SHP77 (cell line): ENCODE measurements around the gene ARFGAP3.

Source experiments
- DNase-seq, 2 experiments: peaks; one replicate each; lab custom pipeline; 2025; lab: John Stamatoyannopoulos, UW

Gene ARFGAP3

DNA sequence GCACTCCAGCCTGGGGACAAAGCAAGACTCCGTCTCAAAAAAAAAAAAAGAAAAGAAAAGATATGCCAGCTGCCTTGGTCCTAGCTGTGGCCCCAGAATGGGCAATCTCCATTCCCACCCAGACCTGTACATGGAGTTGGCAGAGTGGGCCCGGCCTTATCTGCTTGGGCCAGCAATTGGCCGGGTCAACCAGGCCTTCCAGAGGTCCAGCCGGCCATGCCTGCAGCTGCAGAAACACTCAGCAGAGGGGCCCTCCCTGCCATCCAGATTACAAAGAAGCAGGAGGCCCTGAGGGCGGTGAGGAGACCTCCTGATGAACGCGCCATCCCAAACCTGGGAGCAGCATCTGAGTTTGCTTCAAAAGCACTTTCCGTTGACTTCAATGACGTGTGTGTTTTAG lies 26.9 kb upstream of the ARFGAP3 start:
- DNase-seq: no peak

DNA sequence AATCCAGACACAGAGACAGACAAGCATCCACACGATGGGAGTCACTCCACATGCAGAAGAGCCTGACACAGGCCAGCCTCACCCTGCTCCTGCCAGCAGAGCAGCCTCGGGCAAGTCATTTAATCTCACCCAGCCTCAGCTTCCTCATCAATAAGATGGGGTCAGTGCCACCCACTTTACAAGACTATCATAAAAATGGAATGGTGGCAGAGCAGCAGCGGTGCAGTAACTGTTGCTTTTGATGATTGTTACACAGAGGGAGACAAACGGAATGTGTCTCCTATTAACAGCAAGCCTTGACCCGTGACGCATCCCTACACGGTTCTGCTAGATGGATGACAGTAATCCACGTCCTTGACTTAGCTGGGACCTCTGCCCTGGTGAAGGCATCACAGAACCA lies 26.0 kb upstream of the ARFGAP3 start:
- no peak for DNase-seq

DNA sequence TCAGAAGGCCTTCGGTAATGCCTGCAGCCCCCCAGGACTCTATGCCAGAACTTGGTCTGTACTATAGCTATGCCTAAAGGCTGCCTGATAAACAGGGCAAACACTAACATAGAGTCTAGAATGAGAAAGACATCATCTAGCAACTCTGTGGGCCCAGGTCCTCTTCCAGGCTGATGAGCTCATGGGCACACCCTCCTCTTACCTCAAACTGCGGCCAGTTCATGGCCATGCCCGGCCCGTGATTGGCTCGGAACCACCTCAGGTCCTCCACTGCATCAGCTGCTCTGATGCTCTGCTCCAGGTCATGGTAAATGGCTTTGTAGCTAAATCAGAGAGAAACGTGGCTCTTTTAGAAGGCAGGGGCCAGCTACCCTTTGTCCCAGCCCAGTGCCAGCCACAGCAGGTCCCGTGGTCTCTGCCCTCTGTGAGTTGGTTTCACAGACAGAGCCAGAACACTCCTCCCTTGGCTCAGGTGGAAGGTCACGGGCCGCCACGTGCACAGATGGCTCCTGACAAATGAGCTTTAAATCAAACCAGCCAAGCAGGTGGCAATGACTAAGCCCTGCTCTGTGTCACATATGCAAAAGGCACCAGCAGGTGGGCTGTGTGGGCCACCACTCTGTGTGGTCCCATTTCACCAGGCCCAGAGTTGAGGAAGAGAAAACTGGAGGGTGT lies 25.0 kb upstream of the ARFGAP3 start:
- peak; percentile 66 to 78 for DNase-seq

DNA sequence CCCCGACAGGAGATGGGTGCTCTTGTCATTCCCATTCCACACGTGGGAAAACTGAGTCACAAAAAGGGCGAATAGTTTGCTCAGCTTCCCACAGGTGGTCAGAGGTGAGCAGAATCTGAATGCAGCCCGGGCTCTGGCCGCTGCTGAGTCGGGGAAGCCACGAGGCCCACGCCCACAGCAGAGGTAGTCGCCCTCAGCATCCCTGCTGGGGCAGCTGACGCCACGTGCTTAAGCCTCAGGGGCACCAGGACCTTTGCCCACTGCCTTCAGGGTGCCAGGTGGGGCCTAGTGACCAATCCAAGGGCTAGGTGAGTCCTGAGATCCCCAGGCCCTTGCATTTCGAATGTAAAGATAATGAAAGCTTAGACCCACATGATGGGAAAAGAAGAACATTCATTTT lies 24.2 kb upstream of the ARFGAP3 start:
- no peak for DNase-seq

DNA sequence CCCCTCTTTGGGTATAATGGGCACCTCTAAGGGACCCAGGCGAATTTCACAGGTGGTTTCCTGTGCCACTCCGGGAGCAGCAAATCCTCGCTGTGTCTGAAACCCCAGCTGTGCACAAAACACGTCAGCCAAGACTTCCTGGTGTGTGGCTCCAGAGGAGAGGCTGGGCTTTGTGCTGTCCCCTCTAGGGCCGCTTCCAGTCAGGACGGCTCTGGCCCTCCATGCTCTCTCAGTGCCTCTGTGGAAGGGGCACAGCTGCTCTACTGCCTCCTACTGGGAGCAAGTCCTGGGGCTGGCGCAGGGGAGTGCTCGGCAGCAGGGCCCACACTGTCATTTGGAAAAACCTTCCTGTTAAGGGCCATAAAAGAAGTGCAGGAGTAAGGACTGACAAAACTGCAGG lies 23.7 kb upstream of the ARFGAP3 start:
- DNase-seq: no peak

DNA sequence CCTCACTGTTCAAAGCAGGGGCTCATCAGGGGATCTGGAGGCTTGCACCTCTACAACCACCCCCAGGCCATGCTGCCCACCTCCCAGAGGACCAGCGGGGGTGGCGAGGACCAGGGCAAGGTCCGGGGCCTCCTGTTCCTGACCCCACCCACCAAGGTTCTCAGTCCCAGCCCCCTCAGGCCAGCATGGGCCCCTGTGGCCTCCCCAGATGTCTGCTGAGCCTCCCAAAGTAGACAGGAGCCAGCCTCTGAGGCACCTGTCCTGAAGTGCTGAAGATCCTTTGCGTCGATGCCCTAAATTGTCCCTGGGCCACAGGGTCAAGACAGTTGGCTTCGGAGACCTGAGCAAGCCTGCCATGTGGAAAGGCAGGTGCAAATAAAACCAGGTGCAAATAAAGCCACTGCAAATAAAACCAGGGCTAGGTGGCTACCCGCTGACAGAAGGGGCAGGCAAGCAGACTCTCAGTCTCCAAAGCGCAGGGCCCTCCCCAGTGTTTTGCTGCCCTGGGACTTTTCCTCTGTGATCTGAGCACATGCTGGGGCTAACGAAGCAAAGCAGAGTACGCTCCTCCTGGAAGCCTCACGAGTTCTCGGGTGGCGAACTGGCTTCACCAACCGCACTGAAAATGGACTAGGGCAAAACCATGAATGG lies 22.4 kb upstream of the ARFGAP3 start:
- DNase-seq: peak in 1 of 2 experiments; percentile 78

DNA sequence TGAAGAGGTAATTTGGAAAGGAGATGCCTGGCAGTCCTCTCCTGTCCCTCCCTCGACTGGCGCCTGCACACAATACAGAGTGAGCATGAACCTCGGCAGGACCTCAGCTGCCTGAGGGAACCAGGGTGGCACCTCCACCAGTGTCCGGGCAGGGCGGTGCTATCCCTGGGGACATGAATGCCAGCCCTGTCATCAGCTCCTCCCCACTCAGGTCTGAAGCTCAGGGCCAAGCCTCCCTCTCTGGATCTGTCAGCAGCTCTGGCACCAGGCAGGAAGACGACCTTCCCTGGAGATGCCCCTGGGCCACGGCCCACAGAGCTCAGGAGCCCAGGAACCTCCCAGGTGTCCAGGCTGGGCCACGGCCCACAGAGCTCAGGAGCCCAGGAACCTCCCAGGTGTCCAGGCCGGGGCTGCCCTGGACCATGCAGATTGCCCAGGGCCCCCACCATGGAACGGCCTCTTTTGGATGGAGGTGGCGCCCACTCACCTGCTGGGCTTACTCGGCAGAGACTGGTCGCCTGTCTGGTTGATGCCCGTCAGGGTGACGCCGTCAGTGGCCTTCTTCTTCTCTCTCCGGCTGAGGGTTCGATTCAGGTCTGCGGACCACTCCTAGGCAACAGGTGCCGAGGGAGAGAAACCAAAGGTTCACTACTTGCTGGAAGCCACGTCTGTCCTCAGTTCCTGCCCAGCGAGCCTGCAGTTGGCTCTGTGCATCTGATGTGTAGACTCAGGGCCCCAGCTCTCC lies 21.7 kb upstream of the ARFGAP3 start:
- no peak for DNase-seq

DNA sequence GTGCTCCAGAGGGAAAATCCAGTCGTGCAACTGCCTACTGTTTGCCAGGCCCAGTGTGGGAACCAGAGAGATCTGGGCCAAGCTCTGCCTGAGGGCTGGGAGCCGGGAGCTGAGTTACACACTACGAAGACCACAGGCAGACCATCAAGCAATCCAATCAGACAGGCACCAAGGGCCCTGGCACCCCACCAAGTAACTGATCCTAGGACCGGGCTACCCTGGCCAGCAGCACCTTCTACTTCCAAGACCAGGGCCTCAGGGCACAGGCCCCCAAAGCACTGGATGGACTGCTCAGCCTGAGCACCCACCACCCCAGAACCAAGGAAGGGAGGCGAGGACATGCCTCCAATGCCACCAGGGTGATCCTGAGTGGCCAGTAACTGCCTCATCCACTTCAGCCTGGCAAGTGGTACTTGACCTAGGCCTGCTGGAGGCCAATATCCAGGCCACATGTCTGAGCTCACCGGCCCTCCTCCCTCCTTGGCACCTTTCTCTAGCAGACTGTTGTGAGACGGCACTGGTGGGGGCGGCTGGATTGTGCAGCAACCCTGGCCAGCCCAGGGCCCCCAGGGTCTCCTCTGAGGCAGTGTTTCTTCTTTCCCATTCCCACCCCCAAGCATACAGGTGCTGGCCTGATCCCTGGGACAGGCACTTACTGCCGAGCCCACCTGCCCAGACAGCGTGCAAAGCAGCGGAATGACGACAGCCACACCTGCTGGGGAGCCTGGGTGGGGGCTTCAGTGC lies 20.7 kb upstream of the ARFGAP3 start:
- DNase-seq: no peak

DNA sequence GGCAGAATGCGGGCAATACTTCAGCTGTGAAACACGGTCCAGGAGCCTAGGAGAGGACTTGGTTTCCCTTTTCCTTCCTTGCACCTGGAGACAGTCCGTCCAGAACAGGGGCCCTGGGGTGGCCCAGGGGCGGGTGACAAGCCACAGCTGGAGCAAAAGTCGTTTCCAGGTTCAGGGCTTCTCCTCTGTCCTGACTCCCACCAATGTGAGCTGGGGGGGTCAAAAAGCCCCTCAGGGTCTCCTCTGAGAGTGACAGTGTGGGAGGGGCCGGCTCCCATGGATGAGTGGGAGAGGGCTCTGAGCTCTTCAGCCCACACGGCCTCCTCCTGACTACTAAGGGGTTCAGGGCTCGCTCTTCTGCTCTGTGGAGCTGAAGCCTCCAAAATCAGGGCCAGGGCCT lies 20.1 kb upstream of the ARFGAP3 start:
- DNase-seq: no peak

DNA sequence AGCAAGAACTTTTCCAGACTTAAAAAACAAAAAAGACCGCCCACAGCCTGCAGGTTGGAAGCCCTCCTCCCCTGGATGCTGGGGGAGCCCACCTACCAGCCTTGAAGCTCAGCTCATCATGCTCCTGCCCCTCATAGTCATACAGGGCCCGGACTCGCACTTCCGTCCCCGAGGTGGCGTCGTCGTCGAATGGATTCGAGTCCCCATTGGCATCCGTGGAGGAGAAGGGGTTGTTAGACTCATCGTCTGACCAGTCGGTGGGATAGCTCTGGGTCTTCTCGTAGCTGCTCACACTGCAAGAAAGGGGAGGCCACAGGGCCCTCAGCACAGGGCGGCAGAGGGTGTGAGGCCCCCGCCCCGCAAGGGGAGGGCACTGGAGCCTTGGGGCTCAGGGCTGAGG lies 19.0 kb upstream of the ARFGAP3 start:
- no peak for DNase-seq

DNA sequence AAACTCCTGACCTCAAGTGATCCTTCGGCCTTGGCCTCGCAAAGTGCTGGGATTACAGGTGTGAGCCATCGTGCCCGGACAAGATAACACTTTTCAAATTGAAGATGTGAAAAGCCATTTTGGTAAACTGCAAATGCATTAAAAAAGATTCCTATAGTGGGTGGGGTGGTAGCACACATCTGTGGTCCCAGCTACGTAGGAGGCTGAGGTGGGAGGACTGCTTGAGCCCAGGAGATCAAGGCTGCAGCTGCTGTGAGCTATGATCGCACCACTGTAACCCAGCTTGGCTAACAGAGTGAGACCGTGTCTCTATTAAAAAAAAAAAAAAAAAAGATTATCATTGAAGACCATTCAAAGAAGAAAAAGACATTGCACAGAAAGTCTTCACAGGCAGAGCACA lies 16.9 kb upstream of the ARFGAP3 start:
- no peak for DNase-seq

DNA sequence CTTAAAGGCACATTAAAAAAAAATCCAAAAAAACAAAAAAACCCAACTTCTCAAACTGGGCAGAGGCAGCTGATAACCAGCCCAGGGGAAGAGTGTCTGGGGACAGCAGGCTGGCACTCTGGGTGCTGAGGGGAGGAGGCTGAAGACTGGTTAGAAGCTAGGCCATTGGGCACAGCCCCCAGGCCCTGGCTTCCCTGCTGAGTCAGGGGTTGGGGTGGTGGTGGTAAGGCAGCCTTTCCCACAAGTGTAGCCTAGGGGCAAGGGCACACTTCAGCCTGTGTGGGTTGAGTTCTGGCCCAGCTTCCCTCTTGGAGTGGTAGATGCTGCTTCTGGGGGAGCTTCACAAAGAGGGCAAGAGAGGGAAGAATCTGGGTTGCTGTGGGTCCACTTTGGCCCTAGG lies 16.3 kb upstream of the ARFGAP3 start:
- DNase-seq: no peak

DNA sequence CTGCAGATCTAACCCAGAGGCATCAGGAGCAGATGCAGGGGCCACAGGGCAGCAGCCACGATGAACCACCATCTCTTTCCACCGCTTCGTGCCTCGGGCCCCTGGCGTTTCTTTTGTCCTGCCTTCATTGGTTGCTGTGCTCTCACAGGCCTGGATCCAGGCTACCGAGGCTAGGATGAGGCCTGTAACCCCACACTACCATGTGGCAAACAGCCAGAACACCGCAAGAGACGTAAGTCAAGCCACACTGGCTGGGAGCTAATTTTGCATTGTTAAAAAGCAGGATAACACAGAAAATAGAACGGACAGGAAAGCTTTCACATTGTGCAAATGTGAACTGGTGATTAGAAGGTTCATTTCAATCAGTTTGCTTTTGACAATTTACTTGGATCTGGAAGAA lies 15.7 kb upstream of the ARFGAP3 start:
- DNase-seq: no peak

DNA sequence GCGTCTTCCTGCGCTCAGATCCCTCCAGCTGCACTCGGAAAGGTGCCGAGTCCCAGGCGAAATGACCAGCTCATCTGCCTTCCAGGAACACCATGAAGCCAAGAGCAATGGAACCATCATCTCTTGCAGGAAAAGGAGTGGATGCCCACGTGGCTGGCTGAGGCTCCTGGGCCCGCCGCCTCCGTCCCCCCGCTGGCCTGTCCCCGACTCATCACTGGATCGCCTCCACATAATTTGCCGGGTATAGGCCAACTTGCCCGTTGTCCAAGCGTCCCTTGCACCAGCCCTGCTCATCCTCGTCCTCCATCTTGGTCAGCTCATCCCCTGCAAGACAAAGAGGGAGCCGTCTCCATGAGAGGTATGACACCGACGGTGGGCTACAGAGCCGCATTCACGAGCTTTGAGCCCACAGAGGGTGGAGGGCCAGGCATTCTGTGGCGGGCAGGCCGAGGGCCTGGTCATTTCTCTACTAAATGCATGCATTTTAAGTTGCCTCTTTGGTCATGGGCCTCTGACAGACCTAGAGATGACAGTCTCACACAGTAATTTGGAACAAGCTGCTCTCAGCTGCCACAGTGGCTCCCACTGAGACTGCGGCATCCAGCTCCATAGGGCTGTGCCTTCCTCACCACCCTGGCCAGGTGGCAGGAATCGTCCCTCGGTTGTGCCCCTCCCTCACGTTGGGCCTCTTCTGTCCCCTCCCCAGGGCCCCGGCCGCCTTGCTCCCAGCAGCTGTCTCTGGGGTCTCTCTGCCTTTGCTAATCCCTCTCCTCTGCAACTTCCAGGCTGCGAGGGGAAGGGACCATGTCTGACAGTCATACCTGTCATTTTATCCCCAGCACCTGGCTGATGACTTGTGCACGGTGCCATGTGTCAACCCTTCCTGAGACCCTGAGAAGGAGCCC lies 14.3 kb upstream of the ARFGAP3 start:
- no peak for DNase-seq

DNA sequence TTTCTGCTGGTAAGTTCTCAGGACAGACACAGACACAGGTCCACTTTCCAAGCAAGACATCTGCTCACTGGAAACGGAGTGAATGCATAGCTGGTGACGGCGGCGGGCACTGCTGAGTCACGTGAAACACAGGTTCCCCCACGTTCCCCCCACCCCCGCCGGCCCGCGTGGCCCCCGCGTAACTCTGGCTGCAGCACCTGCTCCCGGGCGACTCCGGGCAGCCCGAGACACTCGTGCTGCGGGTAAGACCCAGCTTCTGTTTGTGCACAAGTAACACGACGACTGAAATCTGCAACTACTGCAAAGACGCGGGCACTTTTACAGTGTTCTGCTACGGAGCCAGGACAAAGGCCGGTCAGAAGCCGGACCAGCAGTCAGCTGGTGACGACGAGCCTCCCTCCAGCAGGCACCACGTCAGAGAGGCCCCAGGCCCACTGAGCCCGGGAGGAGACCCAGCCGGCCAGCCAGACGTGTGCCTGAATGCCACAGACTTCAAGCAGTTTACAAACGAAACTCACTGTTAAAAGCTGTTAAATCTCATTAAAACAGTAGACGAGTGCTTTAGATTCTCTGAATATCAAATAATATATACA lies 12.9 kb upstream of the ARFGAP3 start:
- peak; percentile 36 to 60 for DNase-seq

DNA sequence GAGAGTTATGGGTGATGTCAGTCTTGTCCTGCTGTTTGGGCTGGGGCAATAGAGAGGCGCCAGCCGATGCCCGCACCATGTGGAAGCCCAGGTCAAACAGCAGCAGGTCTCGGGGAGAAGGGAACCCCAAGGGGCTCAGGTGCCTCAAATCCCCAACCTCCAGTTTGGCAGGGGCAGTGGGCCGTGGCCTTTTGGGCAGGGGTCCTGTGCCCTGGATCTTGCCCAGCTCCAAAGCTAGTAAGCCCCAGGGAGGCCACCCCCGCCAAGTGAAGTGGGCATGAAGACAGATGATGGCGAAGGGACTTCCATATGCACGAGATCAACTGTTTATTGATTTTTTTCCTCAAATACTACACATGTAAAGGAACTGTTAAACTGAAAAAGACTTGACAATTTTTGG lies 12.4 kb upstream of the ARFGAP3 start:
- DNase-seq: no peak

DNA sequence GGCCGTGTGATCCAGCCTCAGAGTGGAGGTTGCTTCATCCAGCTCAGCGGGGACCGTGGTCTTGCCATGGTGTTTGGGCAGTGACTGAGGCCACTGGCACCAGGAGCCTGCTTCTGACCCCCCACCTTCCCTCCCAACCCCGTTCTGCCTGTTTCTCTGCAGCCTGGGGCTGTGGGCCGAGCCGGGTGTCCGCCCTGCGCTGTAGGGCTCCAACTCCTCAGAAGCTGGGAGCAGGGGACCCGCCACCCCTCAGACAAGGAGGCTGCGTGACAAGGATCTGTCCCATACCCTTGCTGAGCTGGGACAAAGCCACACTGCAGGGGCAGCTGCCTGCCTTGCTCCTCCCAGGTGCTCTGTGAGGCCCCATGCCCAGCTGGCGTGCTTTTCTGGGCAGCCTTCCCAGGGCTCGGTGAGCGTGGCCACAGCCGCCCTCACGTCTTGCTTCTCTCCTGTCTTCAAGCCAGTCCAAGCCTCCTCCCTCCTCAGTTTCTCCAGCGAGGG lies 11.7 kb upstream of the ARFGAP3 start:
- DNase-seq: peak; percentile 65 to 88

DNA sequence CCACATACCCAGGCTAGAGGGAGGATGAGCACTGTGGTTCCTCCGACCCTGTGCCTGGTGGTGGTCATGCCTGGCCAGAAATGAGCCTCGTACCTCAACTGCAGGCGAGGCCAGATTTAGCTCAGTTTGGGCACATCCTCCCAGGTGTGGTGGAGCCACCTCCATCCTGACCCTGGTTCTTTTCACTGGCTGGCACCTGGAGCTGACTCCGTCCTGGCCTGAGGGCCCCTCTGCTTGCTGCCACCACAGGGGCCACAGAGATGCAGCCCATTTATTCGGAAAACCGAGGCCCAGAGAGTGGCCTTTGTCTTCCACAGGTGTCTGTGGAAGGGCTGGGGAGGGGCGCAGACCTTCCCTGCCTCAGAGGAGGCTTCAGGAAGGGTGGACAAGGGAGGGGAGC lies 9.0 kb upstream of the ARFGAP3 start:
- DNase-seq: no peak

DNA sequence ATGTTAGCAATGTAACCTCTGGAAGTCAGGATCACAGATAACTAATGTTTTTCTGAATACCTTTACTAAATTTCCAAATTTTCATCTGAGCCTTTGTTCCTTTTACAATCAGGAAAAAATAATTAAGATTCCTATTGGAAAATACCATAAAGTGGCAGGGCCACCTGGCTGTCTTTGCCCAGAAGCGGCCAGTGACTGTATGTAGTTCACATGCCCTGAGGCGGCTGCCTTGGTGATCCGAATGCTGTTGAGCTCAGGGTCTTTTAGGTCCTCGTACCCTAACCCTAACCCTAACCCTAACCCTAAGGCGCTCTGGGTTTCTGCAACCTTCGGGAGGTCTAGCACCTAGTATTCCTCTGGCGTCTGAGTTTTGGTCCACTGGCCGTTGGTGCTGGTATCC lies 8.5 kb upstream of the ARFGAP3 start:
- no peak for DNase-seq

DNA sequence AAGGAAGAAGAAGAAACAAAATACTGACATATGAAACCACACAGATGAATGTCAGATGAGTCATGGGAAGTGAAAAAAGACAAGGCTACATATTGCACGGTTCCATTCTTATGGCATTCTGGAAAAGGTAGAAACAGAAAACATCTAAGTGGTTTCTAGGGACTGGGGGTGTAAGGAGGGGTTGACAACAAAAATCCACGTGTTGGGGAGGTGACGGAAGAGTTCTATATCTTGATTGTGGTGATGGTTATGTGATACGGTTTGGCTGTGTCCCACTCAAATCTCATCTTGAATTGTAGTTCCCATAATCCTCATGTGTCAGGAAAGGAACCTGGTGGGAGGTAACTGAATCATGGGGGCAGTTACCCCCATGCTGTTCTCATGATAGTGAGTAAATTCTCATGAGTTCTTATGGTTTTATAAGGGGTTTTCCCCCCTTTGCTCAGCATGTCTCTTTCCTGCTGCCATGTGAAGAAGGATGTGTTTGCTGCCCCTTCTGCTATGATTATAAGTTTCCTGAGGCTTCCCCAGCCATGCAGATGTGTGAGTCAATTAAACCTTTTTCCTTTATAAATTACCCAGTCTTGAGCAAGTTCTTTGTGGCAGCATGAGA lies 6.4 kb upstream of the ARFGAP3 start:
- no peak for DNase-seq
